Activated T-cell treated with anti-CD3 and anti-CD28 coated beads for 4 hours (primary cell): ENCODE measurements around the gene PRKAG2.
"Not testable (repeated sequence)": the region's sequence is repeated elsewhere in the genome, so short reads cannot be mapped to it uniquely, and the experiment has no call there.

Experiments
- DNase-seq: peaks from one replicate; pipeline ENCODE4 v3.0.0-alpha.2; 2020

The PRKAG2 gene

DNA sequence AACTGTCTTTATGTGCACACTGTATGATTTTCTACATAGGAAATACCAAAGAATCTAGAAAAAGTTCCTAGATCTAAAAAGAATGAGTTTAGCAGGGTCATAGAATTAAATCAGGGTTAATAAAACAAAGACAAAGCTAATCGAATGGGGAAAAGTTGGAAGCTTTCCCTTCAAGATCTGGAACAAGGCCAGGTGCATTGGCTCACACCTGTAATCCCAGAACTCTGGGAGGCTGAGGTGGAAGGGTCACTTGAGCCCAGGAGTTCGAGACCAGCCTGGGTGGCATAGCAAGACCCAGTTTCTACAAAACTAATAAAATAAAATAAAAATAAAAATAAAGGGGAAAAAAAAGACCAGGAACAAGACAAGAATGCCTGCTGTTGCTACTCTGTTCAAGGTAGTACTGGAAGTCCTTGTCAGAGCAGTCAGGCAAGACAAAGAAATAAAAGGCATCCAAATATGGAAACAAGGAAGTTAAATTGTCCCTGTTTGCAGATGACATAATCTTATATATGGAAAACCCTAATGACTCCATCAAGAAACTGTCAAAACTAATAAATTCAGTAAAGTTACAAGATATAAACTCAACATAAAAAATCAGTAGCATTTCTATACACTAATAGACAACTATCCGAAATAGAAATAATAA is 281.1 kb downstream of the PRKAG2 start:
- DNase-seq, result no peak

- no peak for DNase-seq
Observed at GRCh38 chr7:151592868-151593486, 283.9 kb downstream of the PRKAG2 start.

DNA sequence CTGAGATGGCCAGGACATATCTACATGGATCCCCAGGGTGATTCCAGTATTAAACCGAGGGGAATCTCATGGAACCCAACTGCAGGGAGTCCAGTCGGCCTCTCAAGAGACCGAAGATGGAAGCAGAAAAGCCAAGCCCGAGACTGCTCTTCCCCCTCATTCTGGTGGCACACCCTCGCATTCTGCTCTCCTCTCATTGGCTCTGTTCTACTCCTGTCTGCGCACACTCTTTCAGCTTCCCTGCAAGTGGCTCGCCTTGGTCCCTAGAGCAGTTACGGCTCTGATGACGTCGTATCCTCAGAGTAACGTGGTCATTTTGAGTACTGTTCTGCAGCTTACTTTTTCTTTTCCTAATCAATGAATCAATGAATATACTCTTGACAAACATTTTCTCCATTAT is 284.6 kb downstream of the PRKAG2 start:
- DNase-seq, result no peak

GRCh38 chr7:151591866-151592265 is 285.0 kb downstream of the PRKAG2 start:
- no peak for DNase-seq

GRCh38 chr7:151590850-151591771 is 285.8 kb downstream of the PRKAG2 start:
- DNase-seq, result no peak

- no peak for DNase-seq
Observed at GRCh38 chr7:151590071-151590849, 286.7 kb downstream of the PRKAG2 start.

DNA sequence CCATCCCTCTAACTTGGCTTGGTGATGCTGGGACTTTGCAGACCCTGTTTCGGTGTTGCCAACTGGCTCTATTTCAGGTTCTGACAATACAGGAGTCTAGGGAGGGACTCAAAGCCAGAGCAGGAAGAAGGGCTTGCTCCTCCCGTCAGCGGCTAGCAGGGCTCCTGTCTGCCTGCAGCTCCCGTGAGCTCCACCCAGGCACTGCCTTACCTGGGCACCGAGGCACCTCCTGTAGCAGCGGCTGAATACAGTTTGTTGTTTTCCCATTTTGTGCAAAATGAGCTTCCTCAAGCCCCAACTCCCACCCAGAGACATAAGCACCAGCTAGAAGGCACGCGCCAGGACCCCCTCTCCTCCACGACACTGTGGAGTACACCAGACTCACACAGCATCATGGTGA is 287.9 kb downstream of the PRKAG2 start:
- no peak for DNase-seq

GRCh38 chr7:151586531-151587260 is 290.2 kb downstream of the PRKAG2 start:
- DNase-seq, result no peak

- DNase-seq, result no peak
Observed at GRCh38 chr7:151585744-151586393, 291.0 kb downstream of the PRKAG2 start.

DNA sequence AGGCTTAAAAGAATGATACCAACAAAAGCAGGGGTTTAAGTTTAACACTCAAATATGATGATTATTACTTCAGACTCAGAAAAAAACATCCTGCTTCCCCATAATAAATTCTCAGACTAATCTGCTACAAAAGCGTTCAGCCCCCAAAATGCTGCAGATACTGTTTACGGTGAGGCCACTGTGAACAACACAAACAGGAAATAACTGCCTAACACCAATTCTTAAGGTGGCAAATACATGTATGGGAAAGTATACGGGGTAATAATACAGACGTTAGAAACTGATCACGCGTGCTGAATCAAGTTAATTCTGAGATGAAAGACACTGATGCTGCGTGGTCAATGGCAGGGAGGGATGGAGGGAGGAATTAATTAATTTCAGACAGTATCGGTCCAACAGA is 295.2 kb downstream of the PRKAG2 start:
- no peak for DNase-seq

DNA sequence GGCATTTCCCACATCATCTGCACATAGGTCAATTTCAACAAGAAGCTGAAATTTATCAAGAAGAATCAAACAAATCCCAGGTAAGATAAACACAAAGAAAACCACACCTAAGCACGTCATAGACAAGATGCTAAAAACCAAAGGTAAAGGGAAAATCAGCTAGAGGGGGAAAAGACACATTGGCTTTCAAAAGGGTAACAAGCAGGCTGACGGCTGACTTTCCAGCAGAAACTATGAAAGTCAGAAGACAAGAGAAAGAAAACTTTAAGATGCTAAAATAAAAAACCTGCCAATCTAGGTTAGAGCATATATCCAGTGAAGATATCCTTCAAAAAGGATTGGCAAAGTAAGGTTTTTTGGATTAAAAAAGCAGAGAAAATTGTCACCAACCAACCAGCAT is 297.3 kb downstream of the PRKAG2 start:
- DNase-seq, result no peak

GRCh38 chr7:151575410-151575809 is 301.5 kb downstream of the PRKAG2 start:
- DNase-seq, result no peak

DNA sequence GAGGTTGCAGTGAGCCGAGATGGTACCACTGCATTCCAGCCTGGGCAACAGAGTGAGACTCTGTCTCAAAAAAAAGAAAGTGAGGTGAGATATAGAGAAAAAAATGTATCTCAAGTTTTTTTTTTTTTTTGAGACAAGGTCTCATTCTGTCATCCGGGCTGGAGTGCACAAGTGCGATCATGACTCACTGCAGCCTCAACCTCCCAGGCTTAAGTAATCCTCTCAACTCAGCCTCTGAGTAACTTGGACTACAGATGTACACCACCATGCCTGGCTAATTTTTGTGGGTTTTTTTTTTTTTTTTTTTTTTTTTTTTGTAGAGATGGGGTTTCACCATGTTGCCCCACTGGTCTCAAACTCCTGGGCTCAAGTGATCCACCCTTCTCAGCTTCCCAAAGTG is 303.9 kb downstream of the PRKAG2 start:
- not testable (repeated sequence) for DNase-seq

DNA sequence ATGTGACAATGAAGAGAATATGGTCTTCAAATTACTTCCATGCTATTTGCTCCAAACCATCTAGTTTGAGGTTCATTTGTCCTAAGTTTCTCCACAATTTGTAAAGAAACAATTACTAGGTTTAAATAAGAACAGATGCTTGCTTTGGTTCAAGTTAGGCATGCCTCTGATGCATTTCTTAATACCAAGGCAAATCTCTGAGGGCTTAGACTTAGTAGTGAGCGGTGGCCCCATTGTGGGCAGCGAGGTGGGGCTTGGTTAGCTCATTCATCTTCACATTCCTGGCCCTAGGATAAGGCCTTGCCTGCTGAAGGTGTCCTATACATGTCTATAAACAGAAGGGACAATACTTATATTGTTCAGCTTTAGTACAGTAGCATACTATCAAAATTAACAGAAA is 304.8 kb downstream of the PRKAG2 start:
- DNase-seq, result no peak

- DNase-seq, result no peak
Observed at GRCh38 chr7:151571471-151571870, 305.4 kb downstream of the PRKAG2 start.

DNA sequence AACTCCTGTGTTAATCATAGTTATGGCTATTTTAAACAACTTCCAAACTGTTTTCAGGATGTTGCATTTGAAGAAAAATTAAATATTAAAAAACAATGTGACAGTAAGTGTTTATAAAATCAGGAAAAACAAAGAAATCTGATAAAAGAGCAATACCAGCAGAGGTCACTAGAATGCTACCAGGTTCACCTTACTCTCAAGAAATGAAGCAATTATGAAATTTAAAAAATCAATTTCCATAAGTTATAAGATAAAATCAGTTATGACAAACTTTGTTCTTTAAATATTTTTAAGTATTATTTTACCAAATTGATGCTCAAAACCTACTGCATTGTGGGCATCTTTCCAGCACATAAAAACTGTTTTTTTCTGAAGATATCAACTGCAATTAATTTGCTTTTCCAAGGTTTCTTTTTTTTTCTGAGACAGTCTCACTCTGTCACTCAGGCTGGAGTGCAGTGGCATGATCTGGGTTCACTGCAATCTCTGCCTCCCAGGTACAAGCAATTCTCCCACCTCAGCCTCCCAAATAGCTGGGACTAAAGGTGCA is 306.5 kb downstream of the PRKAG2 start:
- no peak for DNase-seq

DNA sequence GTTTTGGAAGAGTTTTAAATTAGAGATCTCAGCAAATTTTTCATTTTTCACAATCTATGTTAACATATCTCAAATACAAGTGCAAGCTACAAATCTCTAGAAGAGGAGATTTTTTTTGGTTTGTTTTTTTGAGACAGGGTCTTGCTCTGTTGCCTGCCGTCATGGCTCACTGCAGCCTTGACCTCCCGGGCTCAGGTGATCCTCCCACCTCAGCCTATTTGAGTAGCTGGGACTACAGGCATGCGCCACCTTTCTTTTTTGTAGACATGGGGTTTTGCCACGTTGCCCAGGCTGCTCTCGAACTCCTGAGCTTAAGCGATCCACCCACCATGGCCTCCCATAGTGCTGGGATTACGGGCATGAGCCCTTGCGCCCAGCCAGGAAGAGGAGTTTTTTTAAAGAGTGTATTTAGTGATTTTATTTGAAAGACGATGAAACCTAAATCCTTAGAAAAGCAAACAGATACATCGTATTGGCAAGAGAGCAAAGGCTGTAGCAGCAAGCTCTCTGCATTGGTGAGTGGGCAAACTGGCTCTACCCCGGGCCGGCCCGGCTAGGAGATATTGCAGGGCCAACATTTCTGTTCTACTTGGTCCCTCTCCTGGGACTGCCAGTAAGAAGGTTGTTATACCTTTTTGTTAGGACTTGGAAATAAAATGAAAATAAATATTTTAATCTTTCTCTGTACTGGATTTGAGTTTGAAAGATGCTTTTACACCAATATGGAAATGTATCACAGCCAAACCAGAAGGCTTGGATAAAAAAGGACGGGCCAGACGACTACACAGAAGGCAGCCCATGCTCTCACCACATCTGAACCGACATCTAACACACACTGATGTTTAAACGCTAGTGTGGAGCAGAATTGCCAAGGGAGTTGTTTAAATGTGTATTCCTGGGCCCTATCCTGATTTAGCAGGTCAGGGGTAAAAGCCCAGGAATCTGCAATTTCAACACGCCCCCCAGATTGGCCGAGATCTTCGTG is 307.7 kb downstream of the PRKAG2 start:
- DNase-seq, result no peak

DNA sequence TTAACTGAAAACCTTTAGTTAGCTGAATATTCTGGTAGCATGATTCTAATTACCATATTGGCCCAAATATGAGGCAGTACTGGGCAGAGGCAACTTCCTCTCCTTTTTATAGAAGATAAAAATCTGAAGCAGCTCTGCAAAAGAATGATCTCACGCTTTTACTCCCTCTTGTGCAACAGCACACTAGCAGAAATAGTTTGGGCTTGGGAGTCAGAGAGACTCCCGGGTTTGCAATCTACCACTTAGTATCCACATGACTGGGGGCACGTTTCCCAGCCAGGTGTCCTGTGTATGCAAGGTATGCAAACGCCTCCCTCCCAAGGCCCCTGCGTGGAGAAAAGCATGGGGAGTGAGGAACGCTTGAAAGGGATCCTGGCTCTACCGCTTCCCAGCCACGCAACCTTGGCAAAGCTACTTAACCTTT is 310.0 kb downstream of the PRKAG2 start:
- no peak for DNase-seq

GRCh38 chr7:151565541-151565940 is 311.4 kb downstream of the PRKAG2 start:
- no peak for DNase-seq

DNA sequence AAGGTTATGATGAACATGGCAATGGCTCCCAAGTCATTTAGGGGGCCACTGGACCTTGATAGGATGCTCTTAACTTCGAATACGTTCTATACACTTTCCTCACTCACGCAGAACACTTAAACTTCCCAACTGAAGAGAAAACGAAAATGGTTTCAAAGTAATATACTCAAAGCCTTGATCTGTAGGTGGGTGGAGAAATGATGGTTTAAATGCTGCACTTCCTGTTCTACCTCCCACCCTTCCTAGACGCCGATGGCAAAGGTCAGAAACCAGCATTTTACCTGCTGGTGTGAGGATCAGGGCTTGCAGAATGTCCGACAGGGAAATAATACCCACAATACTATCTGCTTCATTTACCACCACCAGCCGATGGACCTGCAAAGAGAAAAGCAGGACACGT is 316.7 kb downstream of the PRKAG2 start:
- no peak for DNase-seq
